ENCODE data around the gene ERMP1. TPM values are rescaled to one million over a fixed set of nuclear protein-coding genes. Genes with fewer than 3 reads are reported as not detected.

Gene ERMP1
- total and polyA plus RNA-seq, 2 donors (not counting 1 experiment from before 2014, with no cell fraction given): 4.9 to 10.6 TPM

GRCh38 chr9:5853617-5854016 is 20.7 kb upstream of the ERMP1 start:
- Mint-ChIP-seq H3K9me3 (ENCODE audit: insufficient read depth) (no peaks in the 10 kb centered on the region), H3K4me3 (no peak overlapping the region), H3K27ac (no peak overlapping the region), H3K27me3 (no peaks in the 10 kb centered on the region), H3K4me1 (no peaks in the 10 kb centered on the region)
- WGBS (ENCODE audit: insufficient coverage): 67% methylated on average over 3 of the region's 3 CpGs
- no peak overlapping the region for H3K4me2 ChIP-seq (replicated peaks; ENCODE audit: low read depth, low read length, poor library complexity, severe bottlenecking)
- ATAC-seq (ENCODE audit: low read depth) (no peak), DNase-seq (no peak)
- no peak overlapping the region for H3K9ac ChIP-seq (ENCODE audit: low read length)
- H3K27me3 ChIP-seq (replicated peaks in 1 of 4; ENCODE audit: control extremely low read depth in 1 of 4, control insufficient read depth in 3 of 4, insufficient read depth in 4 of 4, low read length in 3 of 4): no peaks in the 10 kb centered on the region
- no peak overlapping the region for H2AFZ ChIP-seq (ENCODE audit: insufficient read depth, low read depth, low read length, poor library complexity, severe bottlenecking)
- CTCF ChIA-PET: no interaction called here
- no peak overlapping the region for H3K27ac ChIP-seq (ENCODE audit: low read length in 2 of 2)
- POLR2A ChIA-PET: no interaction called here
- H3K4me3 ChIP-seq (ENCODE audit: control extremely low read depth in 1 of 5, extremely low read depth in 1 of 5, insufficient read depth in 1 of 5, low read depth in 2 of 5, low read length in 4 of 5): no peak overlapping the region
- H3K79me2 ChIP-seq (ENCODE audit: control insufficient read depth, insufficient read depth, low read length): no peaks in the 10 kb centered on the region
- no peak for TF ChIP-seq EZH2 (IDR thresholded peaks at IDR 0.05; ENCODE audit: borderline replicate concordance, insufficient read depth, low read depth, low read length, poor library complexity, severe bottlenecking)
- TF ChIP-seq CTCF (IDR thresholded peaks at IDR 0.05): no peak
- no peaks in the 10 kb centered on the region for H3K9me3 ChIP-seq (ENCODE audit: control extremely low read depth in 1 of 3, control insufficient read depth in 2 of 3, insufficient read depth in 1 of 3, low read length in 2 of 3)
- H4K20me1 ChIP-seq (ENCODE audit: control insufficient read depth, insufficient read depth, low read length, poor library complexity, severe bottlenecking): no peaks in the 10 kb centered on the region
- intact Hi-C loops (cut with micrococcal nuclease): no loop called here
- no peaks in the 10 kb centered on the region for H3K4me1 ChIP-seq (ENCODE audit: control insufficient read depth in 2 of 2, insufficient read depth in 2 of 2, low read length in 2 of 2)
- peaks cover 0 to 3% of the 10 kb centered on the region in 2 experiments for H3K36me3 ChIP-seq (replicated peaks in 1 of 2; ENCODE audit: control extremely low read depth in 1 of 2, control insufficient read depth in 1 of 2, extremely low read depth in 1 of 2, insufficient read depth in 2 of 2, low read length in 1 of 2)

- no peak overlapping the region for H3K4me3 Mint-ChIP-seq
- Histone ChIP-seq H3K9me3 (ENCODE audit: control extremely low read depth in 1 of 3, control insufficient read depth in 2 of 3, insufficient read depth in 1 of 3, low read length in 2 of 3) (no peaks in the 10 kb centered on the region), H3K4me1 (ENCODE audit: control insufficient read depth in 2 of 2, insufficient read depth in 2 of 2, low read length in 2 of 2) (no peaks in the 10 kb centered on the region), H4K20me1 (ENCODE audit: control insufficient read depth, insufficient read depth, low read length, poor library complexity, severe bottlenecking) (no peaks in the 10 kb centered on the region), H3K4me2 (replicated peaks; ENCODE audit: low read depth, low read length, poor library complexity, severe bottlenecking) (no peak overlapping the region), H3K27me3 (replicated peaks in 1 of 4; ENCODE audit: control extremely low read depth in 1 of 4, control insufficient read depth in 3 of 4, insufficient read depth in 4 of 4, low read length in 3 of 4) (no peaks in the 10 kb centered on the region), H3K4me3 (ENCODE audit: control extremely low read depth in 1 of 5, extremely low read depth in 1 of 5, insufficient read depth in 1 of 5, low read depth in 2 of 5, low read length in 4 of 5) (no peak overlapping the region), H3K36me3 (replicated peaks in 1 of 2; ENCODE audit: control extremely low read depth in 1 of 2, control insufficient read depth in 1 of 2, extremely low read depth in 1 of 2, insufficient read depth in 2 of 2, low read length in 1 of 2) (peaks cover 0 to 3% of the 10 kb centered on the region in 2 experiments), H3K9ac (ENCODE audit: low read length) (no peak overlapping the region), H3K79me2 (ENCODE audit: control insufficient read depth, insufficient read depth, low read length) (no peaks in the 10 kb centered on the region), H2AFZ (ENCODE audit: insufficient read depth, low read depth, low read length, poor library complexity, severe bottlenecking) (no peak overlapping the region), H3K27ac (ENCODE audit: low read length in 2 of 2) (no peak overlapping the region)
- ATAC-seq (ENCODE audit: low read depth): no peak
- DNase-seq: no peak
- no peaks in the 10 kb centered on the region for H3K9me3 Mint-ChIP-seq (ENCODE audit: insufficient read depth)
- intact Hi-C loops (cut with micrococcal nuclease): no loop called here
- ChIA-PET POLR2A (no interaction called here), CTCF (no interaction called here)
- H3K27ac Mint-ChIP-seq: no peak overlapping the region
- TF ChIP-seq CTCF (IDR thresholded peaks at IDR 0.05) (no peak), EZH2 (IDR thresholded peaks at IDR 0.05; ENCODE audit: borderline replicate concordance, insufficient read depth, low read depth, low read length, poor library complexity, severe bottlenecking) (no peak)
- WGBS (ENCODE audit: insufficient coverage): 82% methylated on average over 1 of the region's 1 CpG
- H3K27me3 Mint-ChIP-seq: no peaks in the 10 kb centered on the region
- no peaks in the 10 kb centered on the region for H3K4me1 Mint-ChIP-seq
Measured at GRCh38 chr9:5852987-5853386, 20.1 kb upstream of the ERMP1 start.
